GM12875 (cell line): ENCODE results near the gene CAGE1.

Source experiments
- H3K4me3 ChIP-seq: one replicate; pipeline ENCODE4 v1.5.1; 2011; ENCODE audit warnings: low read depth, low read length, control low read depth
- TF ChIP-seq, protein P1 (sequence below): IDR thresholded peaks from 2 replicates; pipeline ENCODE4 v1.5.1; 2011; ENCODE audit warnings: low read depth, mild to moderate bottlenecking, control low read depth, inconsistent platforms, low read length, moderate library complexity, borderline replicate concordance; ENCODE audit not compliant: insufficient read depth

CAGE1 gene

DNA sequence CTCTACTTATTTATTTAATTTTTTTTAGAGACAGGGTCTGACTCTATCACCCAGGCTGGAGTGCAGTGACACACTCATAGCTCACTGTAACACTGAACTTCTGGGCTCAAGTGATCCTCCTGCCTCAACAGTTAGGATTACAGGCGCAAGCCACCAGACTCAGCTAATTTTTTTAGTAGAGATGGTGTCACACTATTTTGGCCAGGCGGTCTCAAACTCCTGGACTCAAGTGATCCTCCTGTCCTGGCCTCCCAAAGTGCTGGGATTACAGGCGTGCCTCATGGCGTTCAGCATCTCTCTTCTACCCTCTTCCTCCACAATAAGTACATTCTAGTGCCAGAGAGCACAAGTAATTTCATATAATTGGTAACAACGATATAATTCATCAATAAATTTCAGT lies 82.0 kb downstream of the CAGE1 start:
- no peak overlapping the region for H3K4me3 ChIP-seq
- TF ChIP-seq, protein P1, sequence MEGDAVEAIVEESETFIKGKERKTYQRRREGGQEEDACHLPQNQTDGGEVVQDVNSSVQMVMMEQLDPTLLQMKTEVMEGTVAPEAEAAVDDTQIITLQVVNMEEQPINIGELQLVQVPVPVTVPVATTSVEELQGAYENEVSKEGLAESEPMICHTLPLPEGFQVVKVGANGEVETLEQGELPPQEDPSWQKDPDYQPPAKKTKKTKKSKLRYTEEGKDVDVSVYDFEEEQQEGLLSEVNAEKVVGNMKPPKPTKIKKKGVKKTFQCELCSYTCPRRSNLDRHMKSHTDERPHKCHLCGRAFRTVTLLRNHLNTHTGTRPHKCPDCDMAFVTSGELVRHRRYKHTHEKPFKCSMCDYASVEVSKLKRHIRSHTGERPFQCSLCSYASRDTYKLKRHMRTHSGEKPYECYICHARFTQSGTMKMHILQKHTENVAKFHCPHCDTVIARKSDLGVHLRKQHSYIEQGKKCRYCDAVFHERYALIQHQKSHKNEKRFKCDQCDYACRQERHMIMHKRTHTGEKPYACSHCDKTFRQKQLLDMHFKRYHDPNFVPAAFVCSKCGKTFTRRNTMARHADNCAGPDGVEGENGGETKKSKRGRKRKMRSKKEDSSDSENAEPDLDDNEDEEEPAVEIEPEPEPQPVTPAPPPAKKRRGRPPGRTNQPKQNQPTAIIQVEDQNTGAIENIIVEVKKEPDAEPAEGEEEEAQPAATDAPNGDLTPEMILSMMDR: no peak

DNA sequence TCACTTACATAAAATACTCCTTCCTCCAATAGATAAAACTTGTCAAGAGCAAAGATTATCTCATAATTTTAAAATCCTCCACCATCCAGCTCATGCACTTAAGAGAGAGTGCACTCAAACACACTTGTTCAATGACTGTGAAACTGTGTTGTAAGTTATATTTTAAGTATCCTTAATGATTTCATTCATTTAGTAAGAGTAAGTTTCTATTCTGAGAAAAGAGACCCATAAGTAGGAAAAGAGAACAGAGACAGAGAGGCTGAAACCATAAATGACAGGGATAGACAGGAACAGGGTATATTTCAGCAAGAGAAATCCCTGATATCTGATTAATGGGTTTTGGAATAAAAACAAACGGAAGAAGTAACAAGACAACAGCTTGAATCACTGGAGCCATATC lies 84.7 kb downstream of the CAGE1 start:
- TF ChIP-seq, protein P1: no peak
- H3K4me3 ChIP-seq: no peak overlapping the region

DNA sequence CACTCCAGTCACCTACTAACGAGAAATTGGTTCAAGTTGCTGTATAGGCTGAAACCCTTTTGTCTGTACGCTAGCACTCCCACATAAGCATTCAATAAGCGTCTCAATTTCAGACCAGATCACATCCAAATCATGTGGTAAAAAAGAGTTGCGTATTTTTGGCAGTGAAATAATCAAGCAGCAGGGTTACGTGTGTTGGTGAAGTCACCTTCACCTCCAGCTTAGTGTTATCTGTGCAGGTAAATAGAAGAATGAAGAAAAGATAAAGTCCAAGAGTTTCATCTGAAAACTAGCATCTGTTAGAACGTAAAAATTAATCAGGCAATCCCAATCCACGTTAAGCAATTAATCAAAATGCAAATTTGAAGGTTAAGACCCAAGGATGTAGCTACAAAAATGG lies 87.8 kb downstream of the CAGE1 start:
- no peak overlapping the region for H3K4me3 ChIP-seq
- TF ChIP-seq, protein P1: no peak

DNA sequence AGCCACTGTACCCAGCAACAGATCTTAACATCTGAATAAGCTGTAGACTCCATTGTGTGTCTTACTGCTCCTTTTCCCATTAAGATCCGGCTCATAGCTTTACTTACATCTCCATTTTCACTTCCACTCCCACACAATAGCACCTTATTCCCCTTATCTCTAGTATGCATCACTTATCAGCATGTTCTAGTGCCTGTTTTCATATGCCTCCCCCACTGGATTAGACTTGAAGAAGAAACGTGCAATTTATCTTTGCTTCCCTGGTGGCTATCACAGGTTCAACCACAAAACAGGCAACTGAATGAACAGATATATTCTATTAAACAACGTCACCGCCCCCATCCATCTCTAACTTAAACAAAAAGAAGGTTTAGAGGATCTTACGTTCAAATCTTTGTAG lies 88.6 kb downstream of the CAGE1 start:
- TF ChIP-seq, protein P1: no peak
- H3K4me3 ChIP-seq: no peak overlapping the region

DNA sequence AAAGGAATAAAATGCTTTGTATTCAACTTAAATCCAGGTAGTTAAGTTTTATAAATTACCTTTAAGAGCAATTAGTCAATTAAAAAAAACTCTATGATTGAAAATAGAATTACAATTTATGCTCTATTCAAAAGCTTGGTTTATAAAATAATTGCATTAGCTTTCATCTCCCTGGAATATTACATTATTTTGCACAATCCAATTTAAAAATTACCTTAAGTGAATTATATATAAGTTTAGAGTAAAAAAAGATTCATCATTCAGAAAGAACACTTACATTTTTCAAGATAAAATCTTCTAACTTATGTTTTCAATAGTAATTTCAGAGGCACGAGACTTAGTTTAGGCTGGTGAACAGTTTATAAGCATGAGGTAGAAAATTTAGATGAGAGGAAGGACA lies 91.4 kb downstream of the CAGE1 start:
- H3K4me3 ChIP-seq: no peak overlapping the region
- TF ChIP-seq, protein P1: no peak

DNA sequence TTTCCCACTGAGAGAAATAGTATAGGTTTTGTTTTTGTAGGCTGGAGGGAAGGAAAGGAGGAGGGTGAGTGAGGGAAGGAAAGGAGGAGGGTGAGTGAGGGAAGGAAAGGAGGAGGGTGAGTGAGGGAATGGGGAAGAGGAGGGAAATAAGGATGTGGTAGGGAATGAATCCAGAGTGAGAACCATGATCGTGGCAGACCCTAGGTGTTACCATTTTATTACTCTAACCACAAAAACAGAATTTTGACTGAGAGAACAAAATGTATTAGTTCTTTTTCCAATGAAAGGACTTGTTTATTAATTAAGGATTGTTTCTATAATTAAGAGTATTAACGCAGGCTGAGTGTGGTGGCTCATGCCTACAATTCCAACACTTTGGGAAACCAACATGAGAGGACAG lies 92.9 kb downstream of the CAGE1 start:
- H3K4me3 ChIP-seq: no peak overlapping the region
- TF ChIP-seq, protein P1: no peak

DNA sequence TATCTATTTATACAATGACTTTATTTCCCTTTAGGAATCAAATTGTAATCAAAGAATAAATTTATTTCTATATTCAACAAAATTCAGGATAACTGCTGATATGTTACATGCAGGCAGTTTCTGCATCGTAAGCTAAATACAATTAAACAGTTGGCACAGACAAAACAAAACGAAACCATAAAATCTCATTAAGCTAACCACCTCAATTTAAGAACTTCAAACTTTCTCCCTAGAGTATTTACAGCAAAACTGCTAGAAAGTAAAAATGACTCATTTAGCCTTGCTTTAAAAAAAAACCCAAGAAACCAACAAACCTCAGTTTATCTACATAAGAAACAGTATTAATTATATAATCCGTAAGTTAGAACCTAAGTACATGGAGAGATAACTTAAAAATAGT lies 93.6 kb downstream of the CAGE1 start:
- TF ChIP-seq, protein P1: no peak
- no peak overlapping the region for H3K4me3 ChIP-seq
